OCI-LY7 (cell line): ENCODE measurements around the gene ADCY3.

Experiments
- CTCF ChIP-seq: fragments of 200-600 bp; sonication (generic); conservative IDR thresholded peaks from 2 replicates; pipeline ENCODE4 v1.5.1; 2014; ENCODE audit warnings: mild to moderate bottlenecking, antibody characterized with exemption, low read length, moderate library complexity, mixed read lengths
- EZH2phosphoT487 ChIP-seq: fragments of 200-600 bp; sonication (generic); IDR thresholded peaks from 2 replicates; pipeline ENCODE4 v1.6.1; 2018; ENCODE audit warnings: low read depth, borderline replicate concordance, mild to moderate bottlenecking, mixed run types, antibody characterized with exemption, low read length, moderate library complexity, mixed read lengths

GRCh38 chr2:24855022-24855622 is 64.9 kb downstream of the ADCY3 start:
- no peak for TF ChIP-seq CTCF
- no peak for TF ChIP-seq EZH2phosphoT487
